A549 (cell line): ENCODE measurements around the gene KRIT1. TPM values are rescaled to one million over a fixed set of nuclear protein-coding genes. Genes with fewer than 3 reads are reported as not detected.

Source experiments
- BHLHE40 ChIP-seq: IDR thresholded peaks from 2 replicates; pipeline ENCODE4 v1.6.1; 2012; ENCODE audit warnings: low read depth, low read length, inconsistent platforms
- CBX2 ChIP-seq: fragments of 200-600 bp; sonication (generic); IDR thresholded peaks from 2 replicates; pipeline ENCODE4 v1.6.1; 2016; ENCODE audit warnings: low read depth, mild to moderate bottlenecking, borderline replicate concordance
- CEBPB ChIP-seq, 2 experiments: fragments of >200 bp in 1 of 2; sonication (Bioruptor Twin) in 1 of 2; formaldehyde crosslinking in 1 of 2; IDR thresholded peaks; 2 replicates each; pipeline ENCODE4 v1.6.1; 2012 to 2016
- CHD4 ChIP-seq: fragments of 200-600 bp; sonication (generic); IDR thresholded peaks from 2 replicates; pipeline ENCODE4 v1.6.1; 2016; ENCODE audit warnings: antibody characterized with exemption, mild to moderate bottlenecking, borderline replicate concordance
- CTCF ChIP-seq: fragments of >200 bp; sonication (Bioruptor Twin); formaldehyde crosslinking; IDR thresholded peaks from 3 replicates; pipeline ENCODE4 v1.5.1; 2016
- E2F6 ChIP-seq: IDR thresholded peaks from 2 replicates; pipeline ENCODE4 v1.6.1; 2012; ENCODE audit warnings: low read depth, borderline replicate concordance
- EHF ChIP-seq: fragments of 250-450 bp; sonication (Bioruptor Pico); IDR thresholded peaks from 2 replicates; pipeline ENCODE4 v1.5.0; 2020; ENCODE audit warnings: mild to moderate bottlenecking
- EHMT2 ChIP-seq: fragments of 200-600 bp; sonication (generic); IDR thresholded peaks from 2 replicates; pipeline ENCODE4 v1.6.1; 2016; ENCODE audit warnings: antibody characterized with exemption, low read depth, mild to moderate bottlenecking, moderate library complexity
- EP300 ChIP-seq, 2 experiments: fragments of >200 bp; sonication (Bioruptor Twin); formaldehyde crosslinking; IDR thresholded peaks; 2 replicates in 1 of 2; 3 replicates in 1 of 2; pipeline ENCODE4 v1.6.1; 2016 to 2017
- ESRRA ChIP-seq: fragments of 150-350 bp; IDR thresholded peaks from 2 replicates; pipeline ENCODE4 v1.6.1; 2014; ENCODE audit warnings: mild to moderate bottlenecking, low read length, borderline replicate concordance
- FOSB ChIP-seq: fragments of 250-450 bp; sonication (Bioruptor Pico); IDR thresholded peaks from 2 replicates; pipeline ENCODE4 v1.5.0; 2020; ENCODE audit warnings: mild to moderate bottlenecking, moderate library complexity
- FOXS1 ChIP-seq: fragments of 250-450 bp; sonication (Bioruptor Pico); IDR thresholded peaks from 2 replicates; pipeline ENCODE4 v1.5.0; 2020; ENCODE audit warnings: mild to moderate bottlenecking, moderate library complexity
- GATA3 ChIP-seq: IDR thresholded peaks from 2 replicates; pipeline ENCODE4 v1.6.1; 2012; ENCODE audit warnings: borderline replicate concordance
- HDAC2 ChIP-seq: fragments of 200-600 bp; sonication (generic); IDR thresholded peaks from 2 replicates; pipeline ENCODE4 v1.6.1; 2016
- HOXA7 ChIP-seq: fragments of 250-450 bp; sonication (Bioruptor Pico); IDR thresholded peaks from 2 replicates; pipeline ENCODE4 v1.5.0; 2020; ENCODE audit warnings: mild to moderate bottlenecking, moderate library complexity
- HOXB13 ChIP-seq: fragments of 250-450 bp; sonication (Bioruptor Pico); IDR thresholded peaks from 2 replicates; pipeline ENCODE4 v1.5.0; 2020; ENCODE audit warnings: low read depth, mild to moderate bottlenecking, moderate library complexity
- JUN ChIP-seq, 2 experiments: fragments of >200 bp; sonication (Bioruptor Twin); formaldehyde crosslinking; IDR thresholded peaks; 2 replicates in 1 of 2; 3 replicates in 1 of 2; pipeline ENCODE4 v1.6.1; 2016 to 2017
- JUNB ChIP-seq: fragments of >200 bp; sonication (Bioruptor Twin); formaldehyde crosslinking; IDR thresholded peaks from 2 replicates; pipeline ENCODE4 v1.6.1; 2016
- KDM5A ChIP-seq: fragments of 200-600 bp; sonication (generic); IDR thresholded peaks from 2 replicates; pipeline ENCODE4 v1.6.1; 2016; ENCODE audit warnings: antibody characterized with exemption, mild to moderate bottlenecking
- MAX ChIP-seq: IDR thresholded peaks from 2 replicates; pipeline ENCODE4 v1.6.1; 2012
- MYC ChIP-seq: IDR thresholded peaks from 2 replicates; pipeline ENCODE4 v1.6.1; 2012; ENCODE audit warnings: mild to moderate bottlenecking, inconsistent platforms, low read length, improper control_type of control experiment, borderline replicate concordance
- NPAS2 ChIP-seq: fragments of 250-450 bp; sonication (Bioruptor Pico); IDR thresholded peaks from 2 replicates; pipeline ENCODE4 v1.8.0; 2022; ENCODE audit warnings: mild to moderate bottlenecking, moderate library complexity, borderline replicate concordance
- POLR2A ChIP-seq: IDR thresholded peaks from 2 replicates; pipeline ENCODE4 v1.6.1; 2012; ENCODE audit warnings: mild to moderate bottlenecking, low read length
- RAD21 ChIP-seq, 2 experiments: fragments of >200 bp in 1 of 2; sonication (Bioruptor Twin) in 1 of 2; formaldehyde crosslinking in 1 of 2; IDR thresholded peaks in 1 of 2; conservative IDR thresholded peaks in 1 of 2; 2 replicates in 1 of 2; 3 replicates in 1 of 2; pipeline ENCODE4 v1.6.1; 2012 to 2018; ENCODE audit warnings: inconsistent platforms in 1 of 2
- RCOR1 ChIP-seq: fragments of 150-350 bp; IDR thresholded peaks from 2 replicates; pipeline ENCODE4 v1.6.1; 2014; ENCODE audit warnings: antibody characterized with exemption, low read length, low read depth
- RFX5 ChIP-seq: fragments of 450-650 bp; IDR thresholded peaks from 2 replicates; pipeline ENCODE4 v1.7.1; 2014; ENCODE audit warnings: antibody characterized with exemption, mild to moderate bottlenecking, moderate library complexity
- RNF2 ChIP-seq: fragments of 200-600 bp; sonication (generic); IDR thresholded peaks from 2 replicates; pipeline ENCODE4 v1.6.1; 2016; ENCODE audit warnings: low read depth, mild to moderate bottlenecking, antibody characterized with exemption, moderate library complexity, borderline replicate concordance
- SMC3 ChIP-seq: fragments of >200 bp; sonication (Bioruptor Twin); formaldehyde crosslinking; IDR thresholded peaks from 3 replicates; pipeline ENCODE4 v1.6.1; 2018; ENCODE audit warnings: inconsistent platforms
- SREBF2 ChIP-seq: fragments of 450-650 bp; IDR thresholded peaks from 2 replicates; pipeline ENCODE4 v1.6.1; 2014; ENCODE audit warnings: mild to moderate bottlenecking, moderate library complexity
- TFCP2L1 ChIP-seq: fragments of 250-450 bp; sonication (Bioruptor Pico); IDR thresholded peaks from 2 replicates; pipeline ENCODE4 v1.5.0; 2021; ENCODE audit warnings: mild to moderate bottlenecking
- TP53 ChIP-seq: fragments of 250-450 bp; sonication (Bioruptor Pico); IDR thresholded peaks from 2 replicates; pipeline ENCODE4 v1.5.0; 2021; ENCODE audit warnings: mild to moderate bottlenecking, moderate library complexity
- ZFP36 ChIP-seq: fragments of 450-650 bp; IDR thresholded peaks from 2 replicates; pipeline ENCODE4 v1.6.1; 2014; ENCODE audit warnings: borderline replicate concordance; ENCODE audit not compliant: partially characterized antibody
- ZSCAN20 ChIP-seq: fragments of 250-450 bp; sonication (Bioruptor Pico); IDR thresholded peaks from 2 replicates; pipeline ENCODE4 v1.8.0; 2022; ENCODE audit warnings: mild to moderate bottlenecking, moderate library complexity
- polyA plus RNA-seq, 4 experiments: library from polyadenylated mRNA; depleted of rRNA in 3 of 4; stranded (reverse); fragments of >200 nt; fragmentation: RNase III in 1 of 4; extraction: RNeasy Plus Mini Kit Qiagen cat#74134 plus additional on column Dnase treatment in 1 of 4; gene quantifications; 2 replicates in 3 of 4; 3 replicates in 1 of 4; pipeline ENCODE4 v1.2.3, GENCODE V29; 2011 to 2017

KRIT1 gene
- polyA plus RNA-seq, 2 of the 4 experiments (the other 2 are of a cell fraction), result 30.8 to 60.6 TPM

- TF ChIP-seq E2F6 (peak; percentile 50; the same call in 1 of the 2 replicates), FOXS1 (CRISPR knock-in tag) (no peak), NPAS2 (CRISPR knock-in tag) (no peak), MAX (peak; percentile 68), RCOR1 (no peak), EHF (no peak), CHD4 (no peak), SMC3 (peak; percentile 62; the same call in 2 of the 3 replicates), TFCP2L1 (no peak), ZSCAN20 (CRISPR knock-in tag) (no peak), MYC (no peak), EHMT2 (no peak), CTCF (peak; percentile 81), POLR2A (no peak), RNF2 (no peak), RFX5 (no peak), GATA3 (no peak), EP300 (IDR thresholded peaks at IDR 0.05) (no peak), SREBF2 (no peak), ESRRA (no peak), FOSB (no peak), BHLHE40 (no peak), CEBPB (IDR thresholded peaks at IDR 0.05) (no peak), HDAC2 (no peak), ZFP36 (no peak), HOXB13 (CRISPR knock-in tag) (no peak), JUNB (no peak), HOXA7 (CRISPR knock-in tag) (no peak), JUN (IDR thresholded peaks at IDR 0.05) (no peak), KDM5A (no peak), RAD21 (conservative IDR thresholded peaks at IDR 0.05 in 1 of 2, IDR thresholded peaks at IDR 0.05 in 1 of 2) (peak; percentile 59 to 64), CBX2 (no peak), TP53 (CRISPR knock-in tag) (no peak)
These were observed 66.5 kb downstream of the KRIT1 start, which contains the start of gene LRRD1 (continued) for GRCh38 chr7:92178928-92179924.
